ENCODE measurements around the gene NID2. TPM values are rescaled to one million over a fixed set of nuclear protein-coding genes. Genes with fewer than 3 reads are reported as not detected.
A peak's percentile ranks its signal among the peaks of the same experiment; 100 is the strongest.

NID2 gene
- total RNA-seq, 1 donor from 2014 or later, result 35.2 TPM

GRCh38 chr14:52086711-52087110, 17.9 kb upstream of the NID2 start:
- Histone ChIP-seq H3K4me1 (peaks cover 23% of the 10 kb centered on the region), H3K9me3 (replicated peaks) (peaks cover 17% of the 10 kb centered on the region), H3K36me3 (no peaks in the 10 kb centered on the region), H3K4me3 (no peak overlapping the region), H3K27ac (replicated peaks) (no peak overlapping the region), H3K27me3 (ENCODE audit: low read depth) (no peaks in the 10 kb centered on the region)
- TF ChIP-seq CTCF (IDR thresholded peaks at IDR 0.05; ENCODE audit: borderline replicate concordance), result no peak
- intact Hi-C loops (cut with micrococcal nuclease), result no loop called here
- DNase-seq, result no peak

GRCh38 chr14:52082903-52083302, 14.0 kb upstream of the NID2 start:
- Histone ChIP-seq H3K4me3 (no peak overlapping the region), H3K36me3 (no peaks in the 10 kb centered on the region), H3K9me3 (replicated peaks) (peaks cover 17% of the 10 kb centered on the region), H3K4me1 (peaks cover 29% of the 10 kb centered on the region), H3K27me3 (ENCODE audit: low read depth) (no peaks in the 10 kb centered on the region), H3K27ac (replicated peaks) (no peak overlapping the region)
- no peak for TF ChIP-seq CTCF (IDR thresholded peaks at IDR 0.05; ENCODE audit: borderline replicate concordance)
- intact Hi-C loops (cut with micrococcal nuclease), result no loop called here
- DNase-seq, result no peak

GRCh38 chr14:52081964-52082363, 13.1 kb upstream of the NID2 start:
- Histone ChIP-seq H3K4me1 (peaks cover 35% of the 10 kb centered on the region), H3K9me3 (replicated peaks) (peaks cover 17% of the 10 kb centered on the region), H3K27me3 (ENCODE audit: low read depth) (no peaks in the 10 kb centered on the region), H3K36me3 (no peaks in the 10 kb centered on the region), H3K4me3 (no peak overlapping the region), H3K27ac (replicated peaks) (no peak overlapping the region)
- no peak for TF ChIP-seq CTCF (IDR thresholded peaks at IDR 0.05; ENCODE audit: borderline replicate concordance)
- DNase-seq, result no peak
- intact Hi-C loops (cut with micrococcal nuclease), result no loop called here

- DNase-seq, result no peak
- Histone ChIP-seq H3K9me3 (replicated peaks) (peaks cover 17% of the 10 kb centered on the region), H3K4me1 (peaks cover 44% of the 10 kb centered on the region), H3K36me3 (no peaks in the 10 kb centered on the region), H3K27ac (replicated peaks) (peak overlapping the region; percentile 30), H3K27me3 (ENCODE audit: low read depth) (no peaks in the 10 kb centered on the region), H3K4me3 (no peak overlapping the region)
- TF ChIP-seq CTCF (IDR thresholded peaks at IDR 0.05; ENCODE audit: borderline replicate concordance), result no peak
- intact Hi-C loops (cut with micrococcal nuclease), result no loop called here
Observed at GRCh38 chr14:52080808-52081755, 12.2 kb upstream of the NID2 start.

- peaks cover 17% of the 10 kb centered on the region for H3K9me3 ChIP-seq (replicated peaks)
- no peak for TF ChIP-seq CTCF (IDR thresholded peaks at IDR 0.05; ENCODE audit: borderline replicate concordance)
- H3K27ac ChIP-seq (replicated peaks), result peak overlapping the region; percentile 30
- H3K4me3 ChIP-seq, result no peak overlapping the region
- no peaks in the 10 kb centered on the region for H3K27me3 ChIP-seq (ENCODE audit: low read depth)
- no peak for DNase-seq
- no peaks in the 10 kb centered on the region for H3K36me3 ChIP-seq
- intact Hi-C loops (cut with micrococcal nuclease), result no loop called here
- peaks cover 46% of the 10 kb centered on the region for H3K4me1 ChIP-seq
Observed at GRCh38 chr14:52080158-52080800, 11.4 kb upstream of the NID2 start.
